ENCODE measurements around the gene CNGB1. TPM values are rescaled to one million over a fixed set of nuclear protein-coding genes. Genes with fewer than 3 reads are reported as not detected.

CNGB1 gene
- total RNA-seq, 1 experiment from 2014 or later, result not detected

GRCh38 chr16:57876210-57876609 is 94.7 kb downstream of the CNGB1 start:
- Histone ChIP-seq H3K9me2 (ENCODE audit: insufficient read depth) (no peaks in the 10 kb centered on the region), H4K20me1 (ENCODE audit: insufficient read depth) (no peaks in the 10 kb centered on the region), H3K9me3 (ENCODE audit: control insufficient read depth in 1 of 2, insufficient read depth in 1 of 2, low read depth in 1 of 2, low read length in 2 of 2) (no peaks in the 10 kb centered on the region), H3K27ac (ENCODE audit: low read depth, low read length) (no peak overlapping the region), H3K4me3 (replicated peaks in 1 of 2; ENCODE audit: low read depth in 1 of 2, low read length in 2 of 2) (no peak overlapping the region), H3K4me2 (ENCODE audit: low read length) (no peak overlapping the region), H3K36me3 (ENCODE audit: control insufficient read depth in 1 of 2, insufficient read depth in 2 of 2, low read length in 2 of 2) (no peaks in the 10 kb centered on the region), H3K27me3 (ENCODE audit: insufficient read depth, low read length) (no peaks in the 10 kb centered on the region), H3K4me1 (ENCODE audit: control insufficient read depth in 1 of 2, insufficient read depth in 2 of 2, low read length in 2 of 2) (peaks cover 2 to 9% of the 10 kb centered on the region in 2 experiments), H3K9ac (ENCODE audit: low read length) (no peak overlapping the region), H2AFZ (ENCODE audit: low read depth, low read length, poor library complexity, severe bottlenecking) (no peak overlapping the region), H3K79me2 (ENCODE audit: insufficient read depth, low read length) (no peaks in the 10 kb centered on the region)
- intact Hi-C loops (cut with micrococcal nuclease), result no loop called here
- ATAC-seq (no peak), DNase-seq (ENCODE audit: low read depth, low spot score) (no peak)
- ChIA-PET RAD21 (ENCODE audit: low non-redundant PET in 1 of 2, low total read pairs in 2 of 2, uncharacterized antibody in 2 of 2, unreplicated experiment in 2 of 2) (no interaction called here), POLR2A (no interaction called here), CTCF (no interaction called here)
- TF ChIP-seq SRF (IDR thresholded peaks at IDR 0.05; ENCODE audit: low read depth), result no peak
- TF ChIP-seq ELF1 (IDR thresholded peaks at IDR 0.05; ENCODE audit: borderline replicate concordance, low read depth), result no peak
- no peak for TF ChIP-seq POLR2A (IDR thresholded peaks at IDR 0.05; ENCODE audit: borderline replicate concordance, extremely low read depth, insufficient read depth, insufficient read length)
- TF ChIP-seq CEBPB (IDR thresholded peaks at IDR 0.05; ENCODE audit: low read depth), result no peak
- TF ChIP-seq EZH2phosphoT487 (IDR thresholded peaks at IDR 0.05; ENCODE audit: borderline replicate concordance), result no peak
- no peak for TF ChIP-seq SIN3A (IDR thresholded peaks at IDR 0.05; ENCODE audit: low read depth)
- no peak for TF ChIP-seq JUND (IDR thresholded peaks at IDR 0.05)
- no peak for TF ChIP-seq EGR1 (IDR thresholded peaks at IDR 0.05; ENCODE audit: low read depth)
- no peak for TF ChIP-seq TCF7L2 (IDR thresholded peaks at IDR 0.05; ENCODE audit: borderline replicate concordance, extremely low read depth, insufficient read depth, insufficient read length)
- TF ChIP-seq REST (IDR thresholded peaks at IDR 0.05; ENCODE audit: low read depth), result no peak
- TF ChIP-seq EZH2 (IDR thresholded peaks at IDR 0.05), result no peak
- no peak for TF ChIP-seq POLR2AphosphoS5 (IDR thresholded peaks at IDR 0.05; ENCODE audit: low read depth, low read length)
- TF ChIP-seq MAX (IDR thresholded peaks at IDR 0.05), result no peak
- no peak for TF ChIP-seq ZFX (IDR thresholded peaks at IDR 0.05)
- no peak for TF ChIP-seq CTCF (IDR thresholded peaks at IDR 0.05 in 2 of 3, conservative IDR thresholded peaks at IDR 0.05 in 1 of 3; ENCODE audit: borderline replicate concordance in 1 of 3, insufficient read depth in 1 of 3, low read depth in 2 of 3, low read length in 2 of 3)
- no peak for TF ChIP-seq ATF3 (IDR thresholded peaks at IDR 0.05)
- TF ChIP-seq CBX3 (IDR thresholded peaks at IDR 0.05; ENCODE audit: low read depth), result no peak
- no peak for TF ChIP-seq ZBTB33 (IDR thresholded peaks at IDR 0.05; ENCODE audit: extremely low read depth, insufficient replicate concordance, low read length)
- no peak for TF ChIP-seq FOSL1 (IDR thresholded peaks at IDR 0.05; ENCODE audit: low read depth)
- BruUV-seq (replicated peaks), result no TSS peak

Measured in HCT116 (cell line).